ENCODE data around the gene DLG2.

Gene DLG2

GRCh38 chr11:83840326-83840725 lies 1786.8 kb downstream of the DLG2 start:
- no peak for DNase-seq (ENCODE audit: low spot score)

- peak; percentile 79 for DNase-seq (ENCODE audit: low spot score)
Observed at GRCh38 chr11:83836883-83837654, 1790.1 kb downstream of the DLG2 start.

DNA sequence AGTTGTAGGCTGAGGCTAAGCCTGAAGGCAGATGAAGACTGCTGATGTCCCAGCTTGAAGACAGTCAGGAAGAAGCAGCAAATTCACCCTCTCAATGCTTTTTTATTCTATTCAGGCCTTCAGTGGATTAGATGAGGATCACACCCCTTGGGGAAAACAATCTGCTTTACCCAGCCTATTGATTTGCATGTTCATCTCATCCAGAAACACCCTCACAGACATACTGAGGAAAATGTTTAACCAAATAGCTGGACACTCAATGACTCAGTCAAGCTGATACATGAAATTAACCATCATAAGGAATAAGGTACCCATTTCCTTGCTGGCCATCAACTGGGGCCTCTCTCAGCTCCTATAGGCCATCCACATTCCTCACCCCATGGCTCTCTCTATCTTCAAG lies 1791.1 kb downstream of the DLG2 start:
- DNase-seq (ENCODE audit: low spot score) = no peak

GRCh38 chr11:83835423-83835822 lies 1791.7 kb downstream of the DLG2 start:
- no peak for DNase-seq (ENCODE audit: low spot score)

DNA sequence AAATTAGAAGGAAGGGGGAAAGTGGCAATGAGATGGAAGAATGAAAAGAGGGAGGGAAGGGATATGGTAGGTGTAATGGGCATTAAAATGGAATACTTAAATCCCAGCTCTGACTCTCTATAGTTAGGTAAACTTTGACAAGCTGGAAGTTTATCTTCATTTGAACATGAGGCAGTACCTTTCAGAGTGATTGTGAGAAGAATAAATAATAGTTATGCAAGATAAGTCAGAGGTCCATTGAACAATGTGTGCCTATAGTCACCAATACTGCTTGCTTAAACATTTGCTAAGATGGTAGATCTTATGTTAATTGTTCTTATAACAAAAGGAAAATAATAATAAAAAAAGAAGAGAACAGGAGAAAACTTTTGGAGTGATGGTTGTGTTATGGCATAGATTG lies 1795.2 kb downstream of the DLG2 start:
- no peak for DNase-seq (ENCODE audit: low spot score)

DNA sequence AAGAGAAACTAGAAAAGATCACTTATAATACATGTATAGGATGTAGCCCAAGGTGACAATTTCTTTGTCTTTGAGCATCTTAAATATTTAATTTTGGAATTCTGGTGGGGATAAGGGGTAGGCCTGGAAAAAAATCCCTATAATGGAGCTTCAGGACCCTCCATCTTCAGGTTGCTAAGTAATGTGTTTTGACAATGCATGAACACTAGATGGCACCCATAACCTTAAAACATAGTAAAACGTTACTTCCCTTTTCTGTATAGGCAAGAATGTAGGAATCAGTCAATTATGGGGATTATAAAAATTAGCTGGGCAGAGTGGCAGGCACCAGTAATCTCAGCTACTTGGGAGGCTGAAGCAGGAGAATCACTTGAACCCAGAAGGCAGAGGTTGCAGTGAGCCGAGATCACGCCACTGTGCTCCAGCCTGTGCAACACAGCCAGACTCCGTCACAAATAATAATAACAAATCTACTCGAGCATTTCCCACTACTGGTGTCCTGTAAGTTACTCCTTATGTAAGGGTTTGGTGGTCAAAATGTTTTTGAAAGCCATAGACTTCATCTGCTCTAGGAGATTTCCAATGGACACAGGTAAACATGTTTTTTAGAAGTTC lies 1799.1 kb downstream of the DLG2 start:
- DNase-seq (ENCODE audit: low spot score) = peak; percentile 48

GRCh38 chr11:83827520-83827919 lies 1799.6 kb downstream of the DLG2 start:
- no peak for DNase-seq (ENCODE audit: low spot score)

GRCh38 chr11:83826078-83826477 lies 1801.1 kb downstream of the DLG2 start:
- DNase-seq (ENCODE audit: low spot score) = no peak

DNA sequence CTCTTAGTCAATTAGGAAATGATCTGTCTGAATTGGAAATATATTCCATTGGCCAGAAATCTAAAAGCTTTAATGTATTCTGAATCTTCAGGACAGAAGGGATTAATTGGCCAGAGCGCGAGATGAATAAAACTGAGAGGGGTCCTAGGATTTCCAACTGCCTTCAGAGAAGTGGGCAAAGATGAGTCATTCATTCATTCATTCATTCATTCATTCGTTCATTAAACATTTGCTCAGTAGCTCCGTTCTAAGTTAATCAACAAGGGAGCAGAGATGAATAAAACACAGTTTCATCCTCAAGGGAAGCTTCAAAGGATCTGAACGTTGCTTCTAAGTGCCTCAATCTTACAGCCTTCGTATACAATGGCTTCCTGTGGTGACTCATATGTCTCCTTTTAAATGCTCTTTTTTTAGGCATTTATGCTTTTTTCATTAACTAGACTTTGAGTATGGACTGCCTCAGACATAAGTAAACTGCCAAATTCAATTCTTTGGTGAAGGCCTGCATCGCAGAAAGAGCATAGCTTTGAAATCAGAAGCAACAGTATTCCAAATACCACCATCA lies 1803.6 kb downstream of the DLG2 start:
- DNase-seq (ENCODE audit: low spot score) = no peak

DNA sequence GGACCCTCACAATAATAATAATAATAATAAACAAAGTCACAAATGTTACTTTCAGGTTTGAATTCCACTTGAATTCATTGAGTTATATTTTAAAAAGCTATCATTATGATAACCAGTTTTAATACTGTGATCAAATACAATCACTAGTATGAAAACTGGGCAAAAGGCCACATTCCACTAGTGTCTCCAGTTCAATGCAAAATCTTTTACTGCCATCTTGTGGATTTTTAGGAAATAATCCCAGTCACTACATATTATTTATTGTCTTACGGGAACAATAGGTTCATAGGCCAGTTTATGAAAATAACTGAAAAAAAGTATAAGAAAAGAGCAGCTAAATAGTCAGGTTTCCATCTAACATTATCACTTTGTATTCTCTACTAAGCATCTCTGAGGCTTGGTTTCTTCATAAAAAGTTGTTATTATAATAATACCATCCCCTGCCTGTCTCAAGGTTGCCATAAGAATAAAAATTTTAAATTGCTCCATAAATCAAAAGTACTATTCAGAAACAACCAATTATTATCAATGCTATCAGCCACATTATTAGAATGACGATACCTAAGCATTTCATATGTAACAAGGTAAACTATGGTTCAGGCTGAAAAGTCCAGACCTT lies 1807.1 kb downstream of the DLG2 start:
- DNase-seq (ENCODE audit: low spot score) = peak; percentile 36

DNA sequence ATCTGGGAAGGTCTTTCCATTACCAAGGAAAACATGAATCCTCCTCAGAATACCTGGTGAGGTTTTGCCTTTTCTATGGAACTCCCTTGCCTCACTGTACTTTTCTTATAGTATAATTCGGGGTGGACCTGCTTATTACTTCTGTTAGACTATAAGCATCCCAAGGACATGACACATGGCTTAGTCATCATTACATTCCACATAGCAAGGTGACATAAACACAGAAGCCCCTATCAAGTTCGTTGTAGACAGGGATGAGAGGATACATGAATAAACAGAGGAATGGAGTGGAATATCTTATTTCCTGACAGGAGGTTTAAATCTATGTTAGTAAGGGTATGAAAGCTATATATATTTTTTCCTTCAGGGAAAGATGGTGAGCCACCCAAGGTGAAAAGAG lies 1808.8 kb downstream of the DLG2 start:
- DNase-seq (ENCODE audit: low spot score) = no peak

DNA sequence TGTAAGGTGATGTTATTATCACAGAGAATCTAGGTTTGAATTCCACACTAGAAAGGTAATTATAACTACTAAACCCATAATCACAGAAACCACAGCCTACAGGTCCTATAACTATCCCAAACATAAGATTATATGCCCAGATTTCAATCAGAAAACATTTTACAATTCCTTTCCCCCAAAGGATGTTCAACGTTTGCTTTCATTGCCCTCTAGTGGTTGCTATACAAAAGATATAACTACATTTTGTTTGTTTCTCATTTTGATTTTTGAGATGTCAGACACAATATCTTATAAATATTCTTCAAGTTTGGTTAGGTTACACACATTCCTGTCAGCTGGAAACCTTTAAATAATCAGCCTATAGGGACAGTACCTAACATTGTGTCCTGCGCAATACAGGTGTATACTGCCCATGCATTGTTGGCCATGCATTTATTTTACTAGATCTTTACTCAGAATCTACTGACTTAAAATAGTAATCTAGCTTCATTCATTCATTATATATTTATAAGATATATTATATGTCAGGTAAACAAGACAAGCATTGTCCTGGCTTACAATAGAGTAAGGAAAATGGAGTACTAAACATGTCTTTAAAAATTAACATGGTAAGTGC lies 1810.5 kb downstream of the DLG2 start:
- no peak for DNase-seq (ENCODE audit: low spot score)

- DNase-seq (ENCODE audit: low spot score) = no peak
Observed at GRCh38 chr11:83815736-83816135, 1811.4 kb downstream of the DLG2 start.

GRCh38 chr11:83813296-83813695 lies 1813.8 kb downstream of the DLG2 start:
- DNase-seq (ENCODE audit: low spot score) = no peak

GRCh38 chr11:83809274-83809673 lies 1817.9 kb downstream of the DLG2 start:
- DNase-seq (ENCODE audit: low spot score) = no peak

DNA sequence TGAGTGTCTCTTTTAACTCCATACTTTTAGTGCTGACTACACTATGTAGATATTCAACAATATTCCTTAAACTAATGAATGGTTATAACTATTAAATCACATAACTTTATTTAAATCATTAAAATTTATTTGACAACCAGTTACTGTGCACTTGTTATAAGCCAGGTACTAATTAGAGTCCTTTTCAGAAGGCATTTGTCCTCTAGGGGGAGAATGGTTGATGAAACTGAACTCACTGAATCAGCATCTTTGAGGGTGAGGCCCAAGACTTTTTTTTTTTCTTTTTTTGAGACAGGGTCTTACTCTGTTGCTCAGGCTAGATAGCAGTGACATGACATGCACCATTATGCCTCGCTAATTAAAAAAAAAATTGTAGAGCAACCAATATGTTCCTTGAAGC lies 1825.3 kb downstream of the DLG2 start:
- no peak for DNase-seq (ENCODE audit: low spot score)

DNA sequence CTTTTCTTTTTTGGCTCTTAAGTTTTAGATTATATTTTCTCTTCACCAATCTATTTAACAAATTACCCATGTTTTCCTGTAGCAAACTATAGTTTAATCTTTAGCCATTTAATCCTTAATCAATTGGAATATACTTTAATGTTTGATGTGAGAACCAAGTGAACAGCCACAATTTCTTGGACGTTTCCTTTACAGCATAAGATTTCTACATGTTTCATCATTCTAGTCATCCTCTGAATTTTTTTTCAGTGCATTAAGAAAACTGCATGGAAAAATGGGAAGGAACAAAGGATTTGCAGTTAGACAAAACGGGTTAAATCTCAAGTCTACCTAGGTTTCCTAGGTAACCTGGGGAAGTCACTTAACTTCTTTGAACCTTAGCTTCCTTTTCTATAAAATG lies 1833.8 kb downstream of the DLG2 start:
- no peak for DNase-seq (ENCODE audit: low spot score)

GRCh38 chr11:83791557-83791956 lies 1835.6 kb downstream of the DLG2 start:
- no peak for DNase-seq (ENCODE audit: low spot score)

- no peak for DNase-seq (ENCODE audit: low spot score)
Observed at GRCh38 chr11:83785942-83786341, 1841.2 kb downstream of the DLG2 start.

- DNase-seq (ENCODE audit: low spot score) = no peak
Observed at GRCh38 chr11:83784419-83784818, 1842.7 kb downstream of the DLG2 start.

DNA sequence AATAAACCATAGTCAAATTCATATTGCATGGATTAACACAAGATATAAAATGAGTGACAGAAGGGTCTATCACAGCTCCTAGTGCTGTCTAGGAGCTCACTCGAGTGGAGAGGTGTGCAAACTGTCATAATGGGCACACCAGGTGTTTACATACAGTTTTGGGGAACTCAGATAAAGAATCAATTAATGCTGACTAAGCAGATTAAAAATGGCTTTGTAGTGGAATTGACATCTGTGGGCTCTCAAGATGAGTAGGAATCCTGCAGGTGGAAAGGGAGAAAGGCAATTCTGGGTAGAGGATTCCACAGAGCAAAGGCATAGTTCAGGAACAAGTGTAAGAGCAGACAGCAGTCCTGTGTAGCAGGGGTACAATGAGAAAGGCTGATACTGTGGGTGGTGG lies 1844.8 kb downstream of the DLG2 start:
- no peak for DNase-seq (ENCODE audit: low spot score)

- DNase-seq (ENCODE audit: low spot score) = no peak
Observed at GRCh38 chr11:83779876-83780275, 1847.3 kb downstream of the DLG2 start.

DNA sequence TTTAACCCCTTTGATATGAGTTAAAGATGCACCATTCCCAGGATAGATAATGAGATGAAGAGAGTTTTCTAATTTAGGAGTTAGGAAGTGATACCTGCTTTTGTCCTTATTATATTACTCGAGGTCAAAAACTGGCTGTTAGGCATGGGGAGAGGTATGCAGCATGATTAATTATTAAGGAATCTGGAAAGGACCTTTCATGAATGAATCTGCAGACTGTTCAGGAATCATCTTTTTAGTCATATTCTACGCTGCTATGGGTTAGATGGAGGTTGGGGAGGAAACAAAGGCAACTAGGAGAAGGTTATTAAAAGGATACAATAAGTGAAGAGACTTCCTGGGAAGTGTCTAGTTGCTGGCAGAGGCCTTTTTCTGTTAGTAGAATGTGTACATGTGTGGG lies 1848.5 kb downstream of the DLG2 start:
- no peak for DNase-seq (ENCODE audit: low spot score)
